ENCODE data around the gene RAD50. TPM values are rescaled to one million over a fixed set of nuclear protein-coding genes. Genes with fewer than 3 reads are reported as not detected.
A peak's percentile ranks its signal among the peaks of the same experiment; 100 is the strongest.

The RAD50 gene
- total and polyA plus RNA-seq, 12 donors = 5.4 to 41.6 (median 28.7) TPM

DNA sequence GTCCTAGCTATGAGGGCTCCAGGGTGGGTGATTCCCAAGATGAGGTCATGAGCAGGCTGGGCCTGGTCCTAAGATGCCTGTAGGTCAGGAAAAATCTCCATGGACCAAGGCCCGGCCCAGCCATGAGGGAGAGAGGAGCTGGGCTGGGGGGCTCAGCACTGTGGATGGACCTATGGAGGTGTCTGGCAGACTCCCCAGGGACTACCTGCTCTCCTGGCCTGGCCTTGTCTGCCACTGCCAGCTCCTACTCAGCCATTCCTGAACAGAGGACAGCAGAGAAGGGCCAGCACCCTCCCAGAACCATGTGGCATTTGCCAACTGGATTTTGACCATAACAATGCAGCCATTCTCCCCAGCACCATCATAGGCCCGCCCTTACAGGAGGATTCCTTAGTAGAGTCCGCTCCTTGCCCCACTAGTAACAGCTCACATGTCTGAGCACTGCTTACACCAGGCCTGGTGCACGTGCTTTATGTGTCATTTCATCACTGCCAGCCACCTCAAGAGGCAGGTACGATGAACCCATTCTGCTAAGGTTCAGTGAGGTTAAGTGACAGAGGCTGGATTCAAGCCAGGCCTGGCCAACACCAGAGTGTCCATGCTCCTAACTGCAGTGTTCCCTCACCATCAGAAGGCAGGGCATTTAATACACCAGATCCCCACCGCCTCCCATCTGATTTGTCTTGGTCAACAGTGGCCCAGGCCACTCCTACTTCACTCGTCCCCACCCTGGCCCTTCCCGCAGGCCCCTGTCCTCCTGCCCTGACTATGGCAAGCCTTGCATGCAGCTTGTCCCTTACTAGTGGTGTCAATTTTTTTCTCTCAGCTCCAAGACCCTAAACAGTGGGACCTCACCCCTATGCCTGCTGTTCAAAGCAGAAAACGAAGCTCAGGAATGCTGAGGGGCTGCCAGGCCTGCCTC, 101.9 kb downstream of the RAD50 start:
- Histone ChIP-seq H3K27ac (no peak overlapping the region), H3K4me3 (no peak overlapping the region), H3K9me3 (replicated peaks in 1 of 3) (no peaks in the 10 kb centered on the region), H3K36me3 (replicated peaks in 1 of 2) (no peaks in the 10 kb centered on the region), H3K27me3 (peaks cover 16% of the 10 kb centered on the region), H3K4me1 (replicated peaks in 1 of 2) (peaks cover 8 to 12% of the 10 kb centered on the region in 2 donors)
- TF ChIP-seq, protein P1, sequence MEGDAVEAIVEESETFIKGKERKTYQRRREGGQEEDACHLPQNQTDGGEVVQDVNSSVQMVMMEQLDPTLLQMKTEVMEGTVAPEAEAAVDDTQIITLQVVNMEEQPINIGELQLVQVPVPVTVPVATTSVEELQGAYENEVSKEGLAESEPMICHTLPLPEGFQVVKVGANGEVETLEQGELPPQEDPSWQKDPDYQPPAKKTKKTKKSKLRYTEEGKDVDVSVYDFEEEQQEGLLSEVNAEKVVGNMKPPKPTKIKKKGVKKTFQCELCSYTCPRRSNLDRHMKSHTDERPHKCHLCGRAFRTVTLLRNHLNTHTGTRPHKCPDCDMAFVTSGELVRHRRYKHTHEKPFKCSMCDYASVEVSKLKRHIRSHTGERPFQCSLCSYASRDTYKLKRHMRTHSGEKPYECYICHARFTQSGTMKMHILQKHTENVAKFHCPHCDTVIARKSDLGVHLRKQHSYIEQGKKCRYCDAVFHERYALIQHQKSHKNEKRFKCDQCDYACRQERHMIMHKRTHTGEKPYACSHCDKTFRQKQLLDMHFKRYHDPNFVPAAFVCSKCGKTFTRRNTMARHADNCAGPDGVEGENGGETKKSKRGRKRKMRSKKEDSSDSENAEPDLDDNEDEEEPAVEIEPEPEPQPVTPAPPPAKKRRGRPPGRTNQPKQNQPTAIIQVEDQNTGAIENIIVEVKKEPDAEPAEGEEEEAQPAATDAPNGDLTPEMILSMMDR (IDR thresholded peaks at IDR 0.05) = no peak
- no peak for TF ChIP-seq POLR2A (IDR thresholded peaks at IDR 0.05)
- peak in 2 of 7 donors; percentile 13 to 41 for DNase-seq
- intact Hi-C loops (cut with DNase I) = no loop called here
- 90 to 96% (median 94%) methylated on average over 8 to 9 of the region's 9 CpGs for WGBS, 4 donors

GRCh38 chr5:132659598-132660493, 103.1 kb downstream of the RAD50 start:
- H3K9me3 ChIP-seq (replicated peaks in 1 of 3) = no peaks in the 10 kb centered on the region
- H3K27me3 ChIP-seq = peaks cover 16% of the 10 kb centered on the region
- H3K27ac ChIP-seq = no peak overlapping the region
- no peaks in the 10 kb centered on the region for H3K36me3 ChIP-seq (replicated peaks in 1 of 2)
- intact Hi-C loops (cut with DNase I) = no loop called here
- TF ChIP-seq POLR2A (IDR thresholded peaks at IDR 0.05) = no peak
- TF ChIP-seq, protein P1 (IDR thresholded peaks at IDR 0.05) = no peak
- 91 to 93% (median 92%) methylated on average over 18 to 23 of the region's 23 CpGs for WGBS, 4 donors
- H3K4me3 ChIP-seq = no peak overlapping the region
- peaks cover 8 to 12% of the 10 kb centered on the region in 2 donors for H3K4me1 ChIP-seq (replicated peaks in 1 of 2)
- DNase-seq = peak in 1 of 7 donors; percentile 30

- 78 to 85% (median 84%) methylated on average over 8 to 12 of the region's 12 CpGs for WGBS, 4 donors
- TF ChIP-seq, protein P1 (IDR thresholded peaks at IDR 0.05) = no peak
- no peak for TF ChIP-seq POLR2A (IDR thresholded peaks at IDR 0.05)
- intact Hi-C loops (cut with DNase I) = no loop called here
Observed at GRCh38 chr5:132661231-132662003, 104.6 kb downstream of the RAD50 start.

More at GRCh38 chr5:132661231-132662003, 104.6 kb downstream of the RAD50 start:
- peaks cover 2 to 3% of the 10 kb centered on the region in 2 donors for H3K4me1 ChIP-seq (replicated peaks in 1 of 2)
- no peaks in the 10 kb centered on the region for H3K36me3 ChIP-seq (replicated peaks in 1 of 2)
- no peaks in the 10 kb centered on the region for H3K9me3 ChIP-seq (replicated peaks in 1 of 3)
- no peak overlapping the region for H3K4me3 ChIP-seq
- H3K27ac ChIP-seq = no peak overlapping the region
- DNase-seq = peak in 1 of 7 donors; percentile 41
- H3K27me3 ChIP-seq = peaks cover 8% of the 10 kb centered on the region

All from adrenal gland (tissue), 12 donors.